CD4-positive, alpha-beta T cell treated with Interleukin-4 for 4 hours (primary cell): Measurements from ENCODE around the gene MLKL.
A peak's percentile ranks its signal among the peaks of the same experiment; 100 is the strongest.

ENCODE experiments used
- DNase-seq: peaks from one replicate; pipeline ENCODE4 v3.0.0-alpha.2; 2020

The MLKL gene

DNA sequence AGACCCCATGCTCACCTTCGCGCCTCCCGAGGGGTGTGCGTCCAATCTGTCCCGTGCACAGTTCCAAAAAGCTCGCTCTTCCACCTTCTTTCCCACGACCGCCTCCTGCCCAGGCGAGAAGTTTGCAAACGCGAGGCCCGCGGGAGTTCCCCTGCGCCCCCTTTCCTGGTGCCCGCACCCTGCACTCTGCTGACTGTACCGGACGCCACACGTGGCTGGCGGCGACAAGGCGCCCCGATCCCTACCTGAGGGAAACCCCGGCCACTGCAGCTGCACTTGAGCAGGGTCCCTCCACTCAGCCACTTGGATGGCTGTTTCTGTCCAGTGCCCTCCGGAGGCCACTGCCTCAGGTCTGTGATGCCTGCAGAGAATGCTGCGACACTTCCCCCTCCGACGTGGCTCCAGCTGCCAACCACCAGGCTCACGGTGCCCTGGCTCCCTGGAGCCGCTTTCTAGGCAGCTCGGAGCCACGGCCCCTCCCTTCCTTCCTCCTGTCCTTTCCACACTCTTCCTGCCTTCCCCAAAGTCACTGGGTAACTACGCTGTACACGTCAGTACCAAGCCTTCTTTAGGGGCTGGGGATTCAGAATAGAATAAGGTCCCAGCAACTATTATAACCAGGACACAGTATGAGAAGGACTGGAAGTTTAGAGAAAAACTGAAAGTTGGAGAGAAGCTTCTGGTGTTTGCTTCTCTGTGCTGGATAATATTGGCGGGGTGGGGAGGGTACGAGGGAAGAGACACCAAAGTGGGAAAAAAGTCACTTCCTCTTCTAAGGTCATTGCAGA, at the start of gene MLKL:
MLKL (minus strand) TSS at position 425 of the 788 bp plus-strand sequence. CDS start 5,105 bp downstream, outside the sequence.
- DNase-seq: peak; percentile 60

DNA sequence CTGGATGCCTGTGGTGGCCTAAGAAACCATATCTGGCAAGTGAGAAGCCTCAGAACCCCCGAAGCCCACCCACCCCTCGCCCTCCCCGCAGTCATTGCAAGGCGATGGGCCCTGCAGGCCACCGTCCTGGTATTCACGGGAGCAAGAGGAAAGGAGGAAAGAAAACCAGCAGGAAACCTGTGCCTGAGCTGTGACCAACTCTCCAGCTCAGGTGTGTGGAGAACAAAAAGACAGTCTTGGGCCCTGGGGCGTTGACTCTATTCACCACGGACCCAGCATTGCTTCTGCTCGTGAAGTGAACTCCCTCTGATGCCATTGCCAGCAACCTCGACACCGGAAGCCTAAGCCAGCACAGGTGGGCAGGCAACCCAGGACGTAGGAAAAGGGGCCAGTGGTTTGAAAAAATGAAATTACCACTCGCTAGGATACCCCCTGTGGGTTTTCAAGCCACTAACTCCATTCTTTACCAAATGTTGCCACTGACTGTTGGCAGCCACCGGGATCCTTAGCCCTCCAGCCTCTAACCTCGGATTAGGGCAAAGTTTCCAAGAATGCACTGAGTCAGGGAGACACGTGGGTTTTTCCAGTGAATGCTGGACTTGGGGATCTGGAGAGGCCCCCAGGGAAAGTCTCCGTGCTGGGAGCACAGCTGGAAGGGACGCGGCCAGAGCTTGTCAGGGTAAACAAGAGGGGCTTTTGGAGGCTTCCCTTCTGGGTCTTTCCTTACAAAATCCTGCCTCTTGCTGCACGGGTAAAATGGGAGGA, 48.8 kb upstream of the MLKL start:
- no peak for DNase-seq

DNA sequence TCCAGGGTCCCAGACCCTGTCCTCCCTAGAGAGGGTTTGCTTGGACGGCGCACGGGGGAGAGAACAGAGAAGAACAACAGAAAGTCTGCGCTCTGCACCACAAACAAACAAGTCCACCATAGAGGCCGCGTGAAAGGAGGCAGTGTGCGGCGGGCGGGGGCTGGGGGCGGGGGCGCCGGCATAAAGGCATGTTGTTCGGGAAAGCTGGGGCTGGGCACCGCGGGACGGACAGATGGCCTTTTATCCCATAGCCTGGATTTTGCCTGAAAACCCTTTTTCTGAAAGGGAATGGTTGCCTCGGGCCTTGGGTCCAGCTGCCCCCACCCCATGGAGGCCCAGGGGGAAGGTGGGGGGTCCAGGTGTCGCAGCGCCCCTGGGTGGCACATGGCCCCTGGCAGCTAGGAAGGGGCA, 48.0 kb upstream of the MLKL start:
- no peak for DNase-seq

DNA sequence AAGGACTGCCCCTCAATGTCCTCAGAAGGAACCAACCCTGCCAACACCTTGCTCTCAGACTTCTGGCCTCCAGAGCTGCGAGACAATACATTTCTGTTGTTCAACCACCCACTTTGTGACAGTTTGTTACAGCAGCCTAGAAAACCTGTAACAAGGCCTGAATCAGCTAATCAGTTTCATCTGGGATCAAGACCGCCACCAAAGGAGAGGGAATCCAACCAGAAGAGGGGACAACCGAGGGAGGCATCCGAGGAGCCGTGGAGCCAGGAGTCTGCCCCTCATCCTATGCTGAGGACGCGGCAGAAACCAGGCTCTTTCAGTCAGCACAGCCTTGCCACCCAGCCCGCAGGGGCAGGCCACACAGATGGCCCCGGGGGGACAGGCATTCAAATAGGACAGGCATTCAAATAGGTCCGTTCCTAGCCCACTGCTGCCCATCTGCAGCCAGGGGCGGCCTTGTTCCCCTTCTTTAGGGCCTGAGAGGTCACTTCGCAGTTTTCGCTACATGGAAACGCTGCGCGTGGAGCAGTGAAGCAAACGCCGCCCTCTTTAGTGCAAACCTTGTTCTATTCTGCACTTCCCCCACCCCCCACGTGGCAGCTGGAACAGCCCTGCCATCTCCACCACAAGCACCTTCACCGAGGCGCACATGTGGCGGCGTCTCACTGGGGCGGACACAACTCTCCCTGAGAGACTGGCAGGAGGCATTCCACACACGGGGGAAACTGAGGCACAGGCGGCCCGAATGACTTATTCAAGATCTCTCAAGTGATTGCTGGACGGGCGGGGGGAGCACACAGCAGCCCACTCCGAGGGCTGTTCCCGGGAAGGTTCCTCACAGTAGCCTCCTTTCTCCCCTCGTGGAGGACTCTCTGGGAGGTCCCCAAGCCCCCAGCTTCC, 47.3 kb upstream of the MLKL start:
- no peak for DNase-seq

DNA sequence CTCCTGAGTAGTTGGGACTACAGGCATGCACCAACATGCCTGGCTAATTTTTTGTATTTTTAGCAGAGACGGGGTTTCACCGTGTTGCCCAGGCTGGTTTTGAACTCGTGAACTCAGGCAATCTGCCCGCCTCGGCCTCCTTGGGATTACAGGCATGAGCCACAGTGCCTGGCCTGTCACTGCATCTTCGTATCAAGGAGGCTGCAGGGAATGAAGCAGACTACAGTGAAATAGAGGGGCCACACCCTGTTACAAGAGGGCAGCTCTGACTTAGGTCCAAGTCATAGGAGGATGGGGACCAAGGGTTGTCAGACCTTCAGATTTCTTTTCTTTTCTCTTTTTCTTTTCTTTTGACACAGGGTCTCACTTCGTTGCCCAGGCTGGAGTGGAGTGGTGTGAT, 45.3 kb upstream of the MLKL start:
- DNase-seq: no peak

DNA sequence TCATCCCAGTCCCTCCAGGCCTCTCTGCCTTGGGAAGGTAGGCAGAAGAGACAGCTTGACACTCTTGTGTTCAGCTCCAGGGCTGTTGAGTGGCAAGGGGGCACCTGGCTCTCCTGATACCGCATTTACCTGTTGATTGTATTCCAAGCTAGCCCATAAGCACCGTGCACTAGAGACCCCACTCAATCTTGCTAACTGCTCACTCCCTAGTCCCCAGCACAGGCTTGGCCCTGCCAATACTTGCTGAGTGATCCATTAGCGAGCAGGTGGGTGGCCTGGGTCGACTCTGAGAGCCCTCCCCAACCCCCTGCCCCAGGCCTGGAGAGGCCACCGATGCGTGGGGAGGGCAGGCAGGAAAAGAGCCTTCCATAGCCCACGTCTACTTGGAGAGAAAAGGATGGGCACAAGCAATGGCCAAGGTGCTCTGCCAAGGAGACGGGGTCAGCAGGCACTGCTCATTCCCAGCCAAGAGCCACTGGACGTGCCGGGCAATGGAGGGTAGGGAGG, 44.5 kb upstream of the MLKL start:
- no peak for DNase-seq

DNA sequence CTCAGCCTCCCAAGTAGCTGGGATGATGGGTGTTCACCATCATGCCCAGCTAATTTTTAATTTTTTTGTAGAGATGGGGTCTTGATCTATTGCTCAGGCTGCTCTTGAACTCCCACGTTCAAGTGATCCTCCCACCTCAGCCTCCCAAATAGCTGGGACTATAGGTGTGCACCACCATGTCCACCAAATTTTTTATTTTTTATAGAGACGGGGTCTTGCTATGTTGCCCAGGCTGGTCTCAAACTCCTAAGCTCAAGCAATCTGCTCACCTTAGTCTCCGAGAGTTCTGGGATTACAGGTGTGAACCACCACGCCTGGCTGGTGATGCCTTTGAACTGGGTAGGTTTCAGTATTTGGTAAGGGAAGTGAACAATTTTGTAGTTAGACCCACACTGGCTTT, 43.9 kb upstream of the MLKL start:
- no peak for DNase-seq

DNA sequence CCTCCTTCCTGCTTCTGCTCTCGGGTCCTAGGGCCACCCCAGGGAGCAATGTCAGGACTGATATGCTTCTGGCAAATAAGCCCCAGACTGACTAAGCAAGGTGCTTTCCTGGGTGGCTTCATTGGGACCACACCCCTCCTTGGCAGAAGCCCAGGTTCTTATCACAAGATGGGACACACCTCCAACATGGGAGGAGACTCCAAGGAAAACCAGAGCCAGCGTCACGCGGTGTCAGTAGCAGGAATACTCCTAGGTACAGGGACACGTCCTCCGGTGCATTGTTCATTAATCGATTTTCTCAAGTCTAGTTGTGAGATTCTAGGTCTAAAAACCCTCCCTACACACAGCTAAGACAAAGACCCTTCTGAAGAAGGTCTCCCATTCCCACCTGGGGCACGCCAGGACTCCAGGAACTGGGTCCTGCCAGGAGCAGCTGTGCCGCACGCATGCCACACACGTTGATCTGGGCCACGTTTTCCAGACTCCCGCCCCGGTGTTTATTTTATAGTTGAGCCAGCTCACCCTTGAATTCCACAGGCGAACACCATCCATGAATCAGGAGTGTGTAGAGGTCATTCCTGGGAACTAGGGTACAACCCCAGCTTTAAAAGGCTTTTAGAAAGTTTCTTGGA, 43.1 kb upstream of the MLKL start:
- no peak for DNase-seq

DNA sequence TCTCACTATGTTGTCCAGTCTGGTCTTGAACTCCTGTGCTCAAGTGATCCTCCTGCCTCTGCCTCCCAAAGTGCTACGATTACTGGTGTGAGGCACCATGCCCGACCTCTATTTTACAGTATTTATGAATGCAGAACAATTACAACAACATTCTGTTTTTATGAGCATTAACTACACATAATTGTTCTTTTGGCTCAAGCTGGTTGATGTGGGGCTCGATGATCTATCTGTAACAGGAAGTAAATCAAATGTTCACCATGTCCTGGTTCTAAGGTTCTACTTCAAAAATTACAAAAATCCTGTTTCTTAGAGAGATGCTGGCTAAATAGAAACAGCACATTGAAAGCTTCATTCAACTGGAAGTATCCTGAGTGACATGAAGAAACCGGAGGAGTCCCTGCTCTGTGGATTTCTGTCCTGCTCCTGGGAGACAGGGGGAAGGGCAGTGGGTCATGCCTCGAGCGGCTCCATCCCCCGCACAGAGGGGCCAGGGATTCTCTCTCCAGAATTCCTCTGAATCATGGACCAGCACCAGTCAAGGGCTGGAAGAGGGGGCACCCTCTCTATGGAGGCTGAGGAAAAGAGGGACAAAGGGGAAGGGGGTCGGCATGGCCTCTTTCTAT, 42.5 kb upstream of the MLKL start:
- DNase-seq: no peak

DNA sequence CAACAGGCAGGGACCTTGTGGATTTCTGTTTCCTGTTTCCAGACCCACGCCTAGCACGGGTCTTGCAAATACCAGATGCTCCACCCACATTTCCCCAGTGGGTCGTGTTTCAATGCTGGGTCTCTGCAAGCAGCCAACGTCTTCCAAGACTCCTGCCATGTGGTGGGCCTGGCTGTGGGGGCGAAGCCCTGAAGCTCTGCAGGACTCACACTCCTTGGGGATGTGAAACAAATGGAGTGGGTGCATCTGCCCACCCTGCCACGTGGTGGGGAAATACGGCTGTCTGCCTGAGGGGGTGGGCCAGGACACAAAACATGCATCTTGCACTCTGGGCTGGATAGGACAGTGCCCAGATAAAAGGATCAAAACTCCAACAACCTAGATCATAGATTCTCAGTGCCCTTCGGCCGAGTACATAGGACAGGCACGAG, 41.4 kb upstream of the MLKL start:
- no peak for DNase-seq

DNA sequence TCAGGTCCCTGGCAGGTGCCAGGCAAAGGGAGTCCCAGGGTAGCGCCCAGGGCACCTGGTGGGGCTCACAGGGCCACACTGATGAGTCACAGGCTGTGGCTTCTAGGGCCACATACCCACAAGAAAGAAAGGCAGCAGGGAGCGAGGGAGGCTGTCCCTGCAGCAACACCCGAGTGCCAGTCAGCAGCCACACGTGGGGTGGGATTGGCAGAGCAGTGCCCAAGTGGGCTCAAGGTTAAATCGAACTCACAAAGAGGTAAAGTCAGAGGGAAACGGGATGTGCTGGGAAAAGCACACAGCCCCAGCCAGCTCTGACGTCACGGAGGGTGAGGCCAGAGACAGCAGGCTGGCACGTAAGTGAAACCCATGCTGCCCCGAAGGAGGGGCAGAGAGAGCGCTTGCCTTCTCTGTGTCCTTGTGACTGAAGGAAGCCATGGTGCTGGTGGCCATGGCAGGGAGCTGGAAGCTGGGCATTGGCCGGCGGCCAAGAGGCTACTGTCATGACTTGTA, 40.2 kb upstream of the MLKL start:
- DNase-seq: no peak

DNA sequence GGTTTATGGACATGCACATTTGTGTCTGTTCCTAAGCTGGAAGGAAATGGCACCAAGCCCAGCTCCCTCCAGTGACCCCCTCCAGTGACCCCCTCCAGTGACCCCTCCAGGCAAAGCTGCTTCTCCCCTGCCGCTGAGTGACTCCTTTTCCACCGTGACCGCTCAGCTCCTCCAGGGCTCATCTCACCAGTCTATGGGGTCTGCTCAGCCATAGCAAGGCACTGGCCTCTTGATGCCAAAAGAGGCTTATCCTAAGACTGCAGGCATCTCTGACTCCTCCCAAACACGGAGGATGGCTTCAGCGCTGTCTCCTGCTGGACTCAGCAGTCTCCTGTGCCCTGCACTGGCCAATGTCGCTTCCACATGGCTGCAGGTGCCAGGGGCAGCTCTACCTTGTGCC, 38.6 kb upstream of the MLKL start:
- DNase-seq: no peak

DNA sequence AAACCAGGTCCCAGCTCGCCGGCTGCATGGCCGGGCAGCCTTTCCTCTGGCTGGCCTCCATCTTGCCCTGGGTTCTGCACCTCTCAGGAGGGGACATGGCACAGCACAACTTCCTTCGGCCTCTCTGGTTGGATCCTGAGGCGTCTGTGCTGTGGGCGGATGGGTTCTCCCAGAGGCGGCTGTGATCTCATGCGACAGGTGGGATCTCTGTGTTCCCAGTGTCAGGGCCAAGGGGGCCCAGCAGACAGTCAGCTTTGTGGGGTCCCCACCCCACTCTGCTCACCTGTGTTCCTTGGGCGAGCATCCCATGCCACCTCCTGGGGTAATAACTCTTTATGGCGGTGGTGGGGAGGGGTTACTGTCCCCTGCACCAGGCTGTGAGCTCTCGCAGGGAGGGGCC, 38.2 kb upstream of the MLKL start:
- DNase-seq: no peak

DNA sequence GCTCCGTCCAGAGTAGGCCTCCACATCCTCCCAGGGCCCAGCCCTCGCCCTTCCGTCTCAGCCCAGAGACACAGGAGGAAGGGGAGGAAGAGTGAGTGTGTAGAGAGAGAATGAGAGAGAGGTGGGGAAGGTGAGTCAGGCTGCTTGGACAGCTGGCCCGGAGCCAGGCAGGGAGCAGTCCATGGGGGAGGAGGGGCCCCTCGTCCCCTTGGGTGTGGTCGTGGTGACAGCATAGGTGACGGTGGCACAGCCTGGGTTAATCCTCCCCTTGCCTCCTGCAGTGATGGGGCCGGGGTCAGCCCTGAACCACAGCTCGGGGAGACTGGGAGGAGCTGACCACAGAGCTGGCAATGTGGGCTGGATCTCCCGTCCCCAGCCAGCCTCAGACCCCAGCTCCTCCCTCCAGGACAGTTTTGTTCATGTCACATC, 37.5 kb upstream of the MLKL start:
- no peak for DNase-seq

DNA sequence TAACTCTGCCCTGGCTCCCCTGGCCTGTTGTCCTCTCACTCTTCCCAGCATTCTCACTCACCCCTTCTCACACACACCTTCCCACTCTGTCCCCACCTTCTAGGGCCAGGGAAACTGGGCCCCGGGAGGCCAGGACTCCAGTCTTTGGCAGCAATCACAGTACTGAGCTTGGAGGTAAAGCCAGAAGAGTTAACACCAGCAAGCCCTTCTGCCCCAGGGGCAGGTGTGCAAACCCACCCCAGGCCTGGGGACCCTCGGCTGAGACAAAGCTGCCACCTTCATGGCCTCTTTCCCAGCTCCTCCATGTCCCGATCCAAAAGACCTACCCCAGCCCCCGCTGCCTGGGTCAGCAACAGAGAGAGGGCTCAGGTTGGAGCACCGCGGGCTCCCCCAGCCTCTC, 36.9 kb upstream of the MLKL start:
- DNase-seq: no peak

DNA sequence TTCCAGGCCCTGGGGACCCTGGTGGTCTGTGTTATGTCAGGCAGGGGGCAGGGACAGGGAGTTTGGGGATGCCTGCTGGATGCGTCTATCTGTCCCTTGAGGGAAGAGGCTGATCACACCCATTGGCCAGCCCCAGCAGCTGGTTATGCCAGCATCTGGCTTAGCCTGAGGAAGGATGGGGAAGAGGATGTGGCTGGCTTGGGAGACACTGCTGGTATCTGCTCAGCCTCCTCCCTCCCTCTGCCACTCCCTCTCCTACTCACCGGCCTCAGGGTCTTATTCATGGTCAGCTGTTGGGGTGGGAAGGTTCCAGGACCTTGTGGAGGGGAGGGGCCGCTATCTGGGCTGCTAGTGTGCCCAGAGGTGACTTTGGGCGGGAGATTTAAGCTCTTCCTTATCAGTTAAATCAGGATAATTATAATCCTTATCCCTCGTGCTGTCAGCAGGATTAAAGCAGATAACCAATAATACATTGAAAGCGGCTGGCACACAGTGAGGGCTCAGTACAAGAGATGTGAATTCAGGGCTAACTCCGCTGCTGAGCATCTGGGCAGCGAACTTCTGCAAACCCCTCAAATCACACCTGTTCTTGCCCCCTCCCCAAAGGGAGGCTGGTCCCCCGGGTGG, 36.0 kb upstream of the MLKL start:
- no peak for DNase-seq

DNA sequence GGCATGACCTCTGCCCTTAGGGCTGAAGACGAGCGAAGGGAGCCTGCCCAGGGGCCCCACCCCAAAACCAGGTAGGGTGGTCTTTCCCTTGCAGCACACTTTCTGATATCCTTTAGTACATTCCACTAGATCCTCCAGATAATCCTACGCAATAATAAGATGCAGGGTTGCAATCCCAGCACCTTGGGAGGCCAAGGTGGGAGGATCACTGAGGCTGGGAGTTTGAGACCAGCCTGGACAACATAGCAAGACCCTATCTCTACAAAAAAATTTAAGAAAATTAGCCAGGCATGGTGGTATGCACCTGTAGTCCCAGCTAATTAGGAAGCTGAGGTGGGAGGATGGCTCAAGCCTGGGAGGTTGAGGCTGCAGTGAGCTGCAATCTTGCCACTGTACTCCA, 34.9 kb upstream of the MLKL start:
- no peak for DNase-seq

DNA sequence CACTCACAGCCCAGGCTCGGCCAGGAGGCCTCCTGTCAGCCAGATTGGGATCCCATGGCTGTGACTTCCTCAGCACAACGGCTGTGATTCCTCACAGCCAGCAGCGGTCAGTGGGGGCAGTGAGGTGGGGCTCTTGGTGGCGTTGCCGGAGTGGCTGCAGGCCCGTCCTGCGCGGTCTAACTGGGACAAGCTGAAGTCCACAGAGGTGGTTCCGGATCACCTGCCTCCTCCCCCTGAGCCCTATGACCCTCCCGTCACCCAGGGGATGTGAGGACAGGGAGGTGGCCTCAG, 34.4 kb upstream of the MLKL start:
- no peak for DNase-seq

DNA sequence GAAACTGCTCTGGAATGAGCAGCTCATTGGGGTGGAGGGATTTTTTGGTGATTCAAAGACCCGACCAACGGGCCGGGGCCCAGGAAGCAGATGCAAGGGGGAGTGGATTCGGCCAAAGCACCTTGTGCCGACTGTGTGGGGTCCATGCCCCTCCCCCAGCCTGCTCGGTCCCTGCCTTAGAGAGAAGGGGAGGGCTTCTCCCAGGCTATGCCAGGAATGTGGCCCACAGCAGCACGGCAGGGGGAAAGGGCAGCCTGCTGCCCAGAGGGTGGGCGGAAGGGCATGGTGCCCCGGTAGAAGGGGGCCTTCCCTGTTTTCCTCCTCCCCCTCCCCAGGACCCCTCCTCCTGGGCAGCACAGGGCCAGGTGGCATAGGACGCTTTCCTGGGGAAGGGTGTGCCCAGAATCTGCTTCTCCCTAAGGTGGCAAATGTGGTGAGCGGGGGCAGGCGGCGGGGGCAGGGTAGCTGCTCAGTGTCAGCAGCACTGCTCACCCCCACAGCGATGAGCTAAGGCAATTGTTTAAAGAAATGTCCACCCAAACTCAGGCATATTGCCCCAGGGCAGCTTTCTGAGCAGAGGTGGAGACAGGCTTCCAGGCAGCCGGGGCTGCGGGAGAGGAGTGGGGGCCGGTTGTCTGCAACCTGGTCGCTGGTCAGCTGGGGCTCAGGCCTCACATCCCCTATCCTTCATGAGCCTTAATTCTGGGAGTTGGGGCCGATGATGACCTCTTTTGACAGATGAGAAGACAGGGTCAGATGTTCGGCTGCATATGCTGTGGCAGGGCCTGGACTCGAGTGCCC, 33.9 kb upstream of the MLKL start:
- no peak for DNase-seq

DNA sequence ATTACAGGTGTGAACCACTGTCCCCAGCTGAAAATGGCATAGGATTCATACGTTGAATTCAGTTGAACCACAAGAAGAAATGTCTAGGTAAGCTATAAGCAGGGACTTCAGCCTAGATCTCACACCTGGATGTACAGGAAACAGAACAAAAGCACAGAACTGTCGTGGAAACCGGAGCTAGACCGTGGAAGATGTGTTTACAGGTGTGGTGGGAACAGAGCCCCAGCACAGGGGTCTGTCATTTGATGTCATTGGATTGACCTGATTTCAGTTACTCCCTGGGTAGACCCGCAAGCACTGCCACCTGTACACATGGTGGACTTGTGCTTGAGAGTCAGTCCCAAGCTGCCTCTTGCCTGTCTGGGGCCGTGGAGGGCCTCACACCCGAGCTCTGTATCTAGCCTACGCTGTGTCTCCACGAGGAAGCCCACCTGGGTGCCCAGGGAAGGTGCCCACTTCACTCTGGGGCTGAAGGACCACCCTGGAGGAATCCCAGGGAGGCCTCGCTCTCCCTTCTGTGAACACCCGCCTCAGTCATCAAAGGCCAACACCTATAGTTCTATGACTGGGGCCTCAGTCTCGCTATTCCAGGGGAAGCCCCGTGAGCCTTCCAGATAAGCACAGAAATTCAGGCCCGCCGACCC, 32.2 kb upstream of the MLKL start:
- no peak for DNase-seq
